HG03520 (cell line): Measurements from ENCODE around the gene HTR7.

ENCODE experiments used
- ATAC-seq: cut with Tn5 transposase; IDR thresholded peaks from one replicate; pipeline ENCODE4 v1.9.1; 2021; ENCODE audit warnings: mild to moderate bottlenecking, moderate library complexity; ENCODE audit not compliant: unreplicated experiment

Gene HTR7

DNA sequence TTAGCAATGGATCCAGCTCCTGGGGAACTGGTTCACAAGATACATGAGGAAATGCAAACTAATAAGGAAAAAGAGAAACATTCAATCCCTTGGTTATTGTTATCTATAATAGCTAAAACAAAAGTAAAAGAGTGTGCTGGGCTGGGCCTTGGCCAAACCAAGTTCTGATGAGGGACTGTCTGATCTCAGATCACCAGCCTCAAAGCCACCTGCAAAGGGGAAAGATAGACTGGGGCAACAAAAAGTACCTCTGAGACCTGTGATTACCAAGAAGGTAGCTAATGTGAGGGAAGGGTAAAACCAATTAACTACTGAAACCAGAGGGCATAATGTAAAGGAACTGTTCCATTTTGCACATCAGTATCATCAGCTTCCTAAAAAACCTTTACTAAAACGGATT, 51.2 kb downstream of the HTR7 start:
- no peak for ATAC-seq

DNA sequence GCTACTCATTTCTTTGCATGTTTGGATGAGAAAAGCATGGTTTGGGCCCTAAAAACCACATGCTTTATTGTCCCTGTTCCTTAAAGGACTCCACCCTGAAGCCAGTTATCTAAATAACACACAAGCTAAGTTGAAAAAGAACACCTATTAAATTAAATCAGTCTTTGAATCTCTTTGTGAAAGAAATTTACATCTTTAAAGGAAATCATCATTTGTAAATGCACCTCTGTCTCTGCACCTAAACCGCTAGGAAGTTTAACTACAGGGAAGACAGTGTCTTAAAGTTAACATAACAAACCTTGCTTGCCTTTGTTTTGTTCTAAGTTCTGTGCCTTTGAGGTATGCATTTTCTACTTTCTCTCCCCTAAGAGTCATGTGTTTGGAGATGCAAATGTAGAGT, 52.6 kb downstream of the HTR7 start:
- no peak for ATAC-seq

DNA sequence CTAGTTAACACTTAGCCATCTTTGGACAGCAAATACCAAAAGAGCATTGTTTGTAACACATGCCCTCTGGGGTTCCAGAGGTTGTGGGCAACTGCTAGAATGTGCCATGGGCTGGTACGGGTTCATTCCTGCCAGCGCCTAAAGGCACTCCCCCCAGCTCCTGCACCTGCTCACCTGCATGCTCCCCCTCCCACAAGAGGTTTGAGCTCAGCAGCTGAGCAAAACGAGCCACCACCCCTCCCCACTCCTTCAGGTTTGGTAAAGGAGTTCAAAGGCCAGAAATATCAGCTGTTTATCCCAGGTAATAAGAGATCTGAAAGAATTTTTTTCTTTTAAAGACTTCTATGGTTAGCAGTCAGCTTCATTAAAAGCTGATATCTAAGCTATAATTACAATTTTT, 53.5 kb downstream of the HTR7 start:
- ATAC-seq = no peak

DNA sequence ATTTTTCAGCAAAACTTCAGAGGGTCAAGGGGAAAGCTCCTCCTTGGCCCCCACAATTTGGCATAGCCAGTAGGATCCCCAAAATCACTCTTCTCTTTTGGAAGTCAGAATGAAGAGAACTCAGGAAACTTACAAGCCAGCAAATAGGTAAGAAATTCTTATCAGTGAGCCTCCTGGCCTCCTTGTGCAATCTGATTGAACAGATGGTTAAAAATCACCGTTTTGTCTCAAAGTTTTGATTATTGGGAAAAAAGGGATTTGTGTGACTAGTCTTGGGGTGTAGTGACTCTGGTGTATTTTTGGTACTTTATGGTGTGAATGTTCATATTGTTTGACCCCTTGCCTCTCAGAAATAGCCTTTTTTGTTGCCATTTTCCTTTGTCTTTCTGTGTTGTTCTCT, 56.2 kb downstream of the HTR7 start:
- no peak for ATAC-seq

GRCh38 chr10:90800232-90800796, 57.5 kb downstream of the HTR7 start:
- no peak for ATAC-seq

GRCh38 chr10:90799172-90799571, 58.7 kb downstream of the HTR7 start:
- ATAC-seq = no peak

DNA sequence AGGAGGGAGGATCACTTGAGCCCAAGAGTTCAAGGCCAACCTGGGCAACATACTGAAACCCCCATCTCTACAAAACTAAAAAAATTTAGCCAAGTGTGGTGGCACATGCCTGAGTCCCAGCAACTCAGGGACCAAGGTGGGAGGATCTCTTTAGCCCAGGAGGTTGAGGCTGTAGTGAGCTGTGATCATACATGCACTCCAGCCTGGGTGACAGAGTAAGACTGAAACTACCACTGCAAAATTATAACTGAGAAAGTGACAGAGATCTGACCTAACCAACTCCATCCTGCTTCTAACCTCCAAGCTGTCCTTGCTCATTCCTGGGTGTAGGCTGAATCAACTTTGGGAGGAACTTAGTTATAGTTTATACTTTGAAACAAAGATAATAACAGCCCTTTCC, 59.4 kb downstream of the HTR7 start:
- no peak for ATAC-seq

GRCh38 chr10:90790422-90790821, 67.4 kb downstream of the HTR7 start:
- no peak for ATAC-seq

DNA sequence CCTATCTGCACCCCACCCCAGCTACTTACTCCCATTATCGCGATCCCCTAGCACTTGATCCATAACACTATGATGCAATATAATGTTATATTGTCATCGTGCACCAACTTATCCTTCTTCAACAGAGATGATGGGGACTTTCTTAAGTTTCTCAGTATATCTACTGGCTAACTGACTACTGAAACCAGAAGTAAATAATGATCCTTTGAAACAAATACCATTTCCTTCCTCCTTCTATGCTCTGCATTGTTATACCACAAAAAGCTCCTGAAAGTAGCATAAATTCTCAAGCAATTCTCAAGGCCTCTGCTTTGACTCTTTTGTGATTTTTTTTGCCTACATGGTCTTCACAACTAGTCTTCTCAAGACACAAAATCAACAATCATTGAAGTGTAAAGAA, 68.9 kb downstream of the HTR7 start:
- ATAC-seq = peak; percentile 96

DNA sequence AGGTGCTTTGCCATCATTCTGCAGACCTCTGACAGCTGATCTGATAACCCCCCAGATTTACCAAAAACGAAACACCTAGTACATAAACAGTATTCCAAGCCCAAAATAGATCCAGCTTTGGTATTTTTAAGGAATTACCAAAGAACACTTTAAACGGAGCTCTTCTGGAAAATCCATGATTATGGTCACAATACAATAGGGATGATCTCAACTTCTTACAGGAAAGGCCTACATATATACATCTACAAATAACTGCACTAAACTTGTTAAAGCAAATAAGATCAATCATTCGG, 69.7 kb downstream of the HTR7 start:
- no peak for ATAC-seq

DNA sequence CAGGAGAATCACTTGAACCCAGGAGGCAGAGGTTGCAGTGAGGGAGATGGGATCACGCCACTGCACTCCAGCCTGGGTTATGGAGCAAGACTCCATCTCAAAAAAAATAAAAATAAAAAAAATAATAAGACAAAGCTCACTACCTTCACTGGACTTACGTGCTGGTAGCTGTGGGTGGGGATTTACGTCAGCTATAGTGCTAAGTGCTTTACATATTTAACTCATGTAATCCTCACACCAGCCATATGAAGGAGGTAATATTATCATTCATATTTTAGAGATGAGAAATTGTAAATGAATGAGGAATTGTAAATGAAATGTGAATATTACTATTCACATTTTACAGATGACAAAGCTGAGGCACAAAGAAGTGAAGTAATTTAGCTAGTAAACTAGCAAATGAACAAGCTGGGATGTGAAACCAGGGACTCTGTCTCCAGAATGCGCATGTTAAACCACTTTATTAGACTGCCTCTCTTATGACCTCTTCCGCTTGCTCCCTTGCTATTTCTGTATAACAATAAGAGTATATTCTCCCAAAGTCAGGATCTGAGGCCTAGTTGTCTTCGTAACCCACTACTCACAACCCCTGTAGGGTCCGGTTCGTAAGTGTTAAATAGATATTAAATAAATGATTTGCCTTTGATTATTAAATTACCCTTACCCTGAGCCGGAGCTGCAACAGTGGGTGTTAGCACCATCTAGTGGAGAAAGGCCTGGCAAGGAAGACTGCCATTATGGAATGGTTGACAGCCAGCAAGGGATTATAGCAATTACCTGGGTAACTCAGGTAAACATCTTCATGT, 70.2 kb downstream of the HTR7 start:
- ATAC-seq = no peak

GRCh38 chr10:90785782-90786181, 72.1 kb downstream of the HTR7 start:
- no peak for ATAC-seq

GRCh38 chr10:90784771-90785170, 73.1 kb downstream of the HTR7 start:
- no peak for ATAC-seq

DNA sequence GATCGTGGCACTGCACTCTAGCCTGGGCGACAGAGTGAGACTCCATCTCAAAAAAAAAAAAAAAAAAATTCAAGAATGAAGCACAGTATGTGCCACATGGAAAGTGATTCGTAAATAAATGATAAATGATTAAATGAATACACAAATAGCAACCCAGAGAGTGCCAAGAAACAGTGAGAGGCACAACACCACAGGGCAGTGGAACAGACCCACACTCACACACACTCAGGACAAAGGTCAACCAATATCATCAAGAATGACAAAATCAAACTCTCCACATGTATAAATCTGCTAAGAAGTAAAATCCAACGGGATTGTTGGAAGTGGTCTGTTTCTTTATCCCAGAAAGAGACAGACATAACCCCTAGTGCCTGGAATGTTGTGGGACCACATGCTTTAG, 77.4 kb downstream of the HTR7 start:
- ATAC-seq = no peak

GRCh38 chr10:90779548-90779947, 78.3 kb downstream of the HTR7 start:
- no peak for ATAC-seq

GRCh38 chr10:90777621-90778020, 80.2 kb downstream of the HTR7 start:
- ATAC-seq = no peak

GRCh38 chr10:90775351-90776028, 82.3 kb downstream of the HTR7 start:
- ATAC-seq = peak; percentile 41

GRCh38 chr10:90769946-90770841, 87.6 kb downstream of the HTR7 start:
- no peak for ATAC-seq

DNA sequence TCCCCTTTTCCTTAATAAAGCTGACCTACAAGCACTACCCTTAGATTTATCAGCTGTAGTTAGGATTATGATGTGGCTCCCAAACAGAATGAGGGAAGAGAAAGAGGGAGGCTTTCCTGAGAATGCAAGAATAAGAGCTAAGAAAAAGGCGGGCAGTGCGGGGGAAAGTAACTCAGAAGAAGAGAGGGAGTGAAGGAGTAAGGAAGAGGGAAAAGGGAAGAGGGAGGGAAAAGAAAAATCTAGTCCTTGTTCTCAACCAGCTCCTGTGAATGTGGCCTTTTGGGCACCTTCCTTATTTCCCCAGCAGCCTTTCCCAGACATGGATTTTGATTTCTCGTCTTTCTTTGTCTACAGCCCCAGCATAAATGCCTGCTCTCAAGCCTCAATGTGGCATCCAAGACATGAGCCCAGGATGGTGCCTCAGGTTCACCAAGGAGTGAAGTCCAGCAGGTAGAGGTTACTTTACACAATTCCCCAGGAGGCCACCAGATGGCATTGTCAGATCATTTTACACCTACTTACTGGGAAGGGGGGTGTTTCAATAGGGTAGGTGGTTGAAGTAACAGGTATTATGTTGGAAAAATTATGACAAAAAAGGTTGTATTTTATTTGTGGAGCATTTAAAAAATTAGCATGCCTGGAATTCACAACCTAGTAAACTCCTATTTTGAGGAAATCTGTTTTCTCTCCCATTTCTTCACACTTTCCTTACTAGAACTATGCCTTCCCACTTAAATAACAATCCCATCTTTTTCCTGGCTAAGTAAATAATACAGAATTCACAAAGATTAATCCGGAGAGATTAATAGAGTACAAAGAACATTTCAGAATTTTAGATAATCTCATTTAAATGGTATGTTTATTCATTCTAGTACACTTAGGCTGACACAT, 106.5 kb downstream of the HTR7 start:
- ATAC-seq = no peak

DNA sequence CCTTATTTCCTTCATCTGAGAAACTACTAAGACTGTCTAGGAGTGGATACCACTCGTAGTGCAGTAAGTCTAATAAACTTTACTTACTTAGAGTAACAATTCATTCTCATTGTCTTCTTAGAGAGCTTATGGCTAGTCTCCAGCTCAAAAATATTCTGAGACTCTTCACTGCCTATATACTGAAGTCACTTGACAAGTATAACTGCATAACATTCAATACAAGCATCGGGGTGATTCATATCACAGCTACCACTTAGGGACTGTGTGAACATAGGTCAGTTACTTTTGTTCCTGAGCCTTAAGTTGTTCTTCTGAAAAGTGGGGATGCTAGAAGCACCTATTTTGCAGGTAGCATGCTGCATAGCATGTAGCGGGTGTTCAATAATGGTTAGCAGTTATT, 111.0 kb downstream of the HTR7 start:
- no peak for ATAC-seq
